ENCODE results near the gene CDH12.
A peak's percentile ranks its signal among the peaks of the same experiment; 100 is the strongest.

CDH12 gene

GRCh38 chr5:21765406-21765805, 1087.7 kb downstream of the CDH12 start:
- H3K4me3 ChIP-seq (ENCODE audit: control insufficient read depth, low read depth, low read length): no peak overlapping the region
- TF ChIP-seq, protein P1, sequence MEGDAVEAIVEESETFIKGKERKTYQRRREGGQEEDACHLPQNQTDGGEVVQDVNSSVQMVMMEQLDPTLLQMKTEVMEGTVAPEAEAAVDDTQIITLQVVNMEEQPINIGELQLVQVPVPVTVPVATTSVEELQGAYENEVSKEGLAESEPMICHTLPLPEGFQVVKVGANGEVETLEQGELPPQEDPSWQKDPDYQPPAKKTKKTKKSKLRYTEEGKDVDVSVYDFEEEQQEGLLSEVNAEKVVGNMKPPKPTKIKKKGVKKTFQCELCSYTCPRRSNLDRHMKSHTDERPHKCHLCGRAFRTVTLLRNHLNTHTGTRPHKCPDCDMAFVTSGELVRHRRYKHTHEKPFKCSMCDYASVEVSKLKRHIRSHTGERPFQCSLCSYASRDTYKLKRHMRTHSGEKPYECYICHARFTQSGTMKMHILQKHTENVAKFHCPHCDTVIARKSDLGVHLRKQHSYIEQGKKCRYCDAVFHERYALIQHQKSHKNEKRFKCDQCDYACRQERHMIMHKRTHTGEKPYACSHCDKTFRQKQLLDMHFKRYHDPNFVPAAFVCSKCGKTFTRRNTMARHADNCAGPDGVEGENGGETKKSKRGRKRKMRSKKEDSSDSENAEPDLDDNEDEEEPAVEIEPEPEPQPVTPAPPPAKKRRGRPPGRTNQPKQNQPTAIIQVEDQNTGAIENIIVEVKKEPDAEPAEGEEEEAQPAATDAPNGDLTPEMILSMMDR (conservative IDR thresholded peaks at IDR 0.05; ENCODE audit: control insufficient read depth, insufficient read depth, low read depth, low read length): no peak
- no peak for DNase-seq (ENCODE audit: low read depth)

DNA sequence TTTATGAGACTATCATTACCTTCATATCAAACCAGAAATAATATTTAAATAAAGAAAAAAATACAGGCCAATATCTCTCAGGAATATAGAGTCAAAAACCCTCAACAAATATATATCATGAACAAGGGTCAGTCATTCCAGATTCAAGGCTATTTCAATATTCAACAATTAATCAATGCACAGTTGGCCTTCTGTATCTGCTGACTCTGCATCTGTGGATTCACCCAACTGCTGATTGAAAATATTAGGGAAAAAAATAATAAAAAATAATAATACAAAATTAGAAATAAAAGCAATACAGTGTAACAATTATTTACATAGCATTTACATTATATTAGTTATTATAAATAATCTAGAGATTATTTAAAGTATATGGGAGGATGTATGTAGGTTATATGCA, 1114.0 kb downstream of the CDH12 start:
- DNase-seq (ENCODE audit: low read depth): no peak
- no peak overlapping the region for H3K4me3 ChIP-seq (ENCODE audit: control insufficient read depth, low read depth, low read length)
- TF ChIP-seq, protein P1 (conservative IDR thresholded peaks at IDR 0.05; ENCODE audit: control insufficient read depth, insufficient read depth, low read depth, low read length): no peak

DNA sequence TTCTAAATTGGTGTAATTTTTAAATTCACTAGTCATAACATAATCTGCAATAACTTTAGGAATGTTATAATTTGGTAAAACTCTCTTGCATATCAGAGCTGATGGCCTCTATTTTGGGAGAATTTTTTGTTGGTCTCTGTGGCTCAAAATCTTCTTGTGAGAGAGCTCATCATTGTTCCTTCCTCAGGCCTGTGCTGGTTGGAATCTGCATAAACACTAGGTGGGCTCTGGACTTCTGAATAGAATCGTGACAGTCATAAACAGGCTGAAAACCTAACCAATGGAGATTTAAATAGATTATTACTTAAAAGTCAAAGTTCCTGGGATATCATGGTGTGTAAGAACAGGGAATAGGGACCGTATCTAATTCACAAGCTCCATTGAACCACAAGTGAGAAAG, 1129.6 kb downstream of the CDH12 start:
- no peak overlapping the region for H3K4me3 ChIP-seq (ENCODE audit: control insufficient read depth, low read depth, low read length)
- no peak for DNase-seq (ENCODE audit: low read depth)
- TF ChIP-seq, protein P1 (conservative IDR thresholded peaks at IDR 0.05; ENCODE audit: control insufficient read depth, insufficient read depth, low read depth, low read length): no peak

GRCh38 chr5:21711866-21712758, 1141.0 kb downstream of the CDH12 start:
- no peak overlapping the region for H3K4me3 ChIP-seq (ENCODE audit: control insufficient read depth, low read depth, low read length)
- TF ChIP-seq, protein P1 (conservative IDR thresholded peaks at IDR 0.05; ENCODE audit: control insufficient read depth, insufficient read depth, low read depth, low read length): no peak
- peak; percentile 36 for DNase-seq (ENCODE audit: low read depth)

- DNase-seq (ENCODE audit: low read depth): no peak
- TF ChIP-seq, protein P1 (conservative IDR thresholded peaks at IDR 0.05; ENCODE audit: control insufficient read depth, insufficient read depth, low read depth, low read length): no peak
- no peak overlapping the region for H3K4me3 ChIP-seq (ENCODE audit: control insufficient read depth, low read depth, low read length)
Observed at GRCh38 chr5:21709770-21710169, 1143.4 kb downstream of the CDH12 start.

DNA sequence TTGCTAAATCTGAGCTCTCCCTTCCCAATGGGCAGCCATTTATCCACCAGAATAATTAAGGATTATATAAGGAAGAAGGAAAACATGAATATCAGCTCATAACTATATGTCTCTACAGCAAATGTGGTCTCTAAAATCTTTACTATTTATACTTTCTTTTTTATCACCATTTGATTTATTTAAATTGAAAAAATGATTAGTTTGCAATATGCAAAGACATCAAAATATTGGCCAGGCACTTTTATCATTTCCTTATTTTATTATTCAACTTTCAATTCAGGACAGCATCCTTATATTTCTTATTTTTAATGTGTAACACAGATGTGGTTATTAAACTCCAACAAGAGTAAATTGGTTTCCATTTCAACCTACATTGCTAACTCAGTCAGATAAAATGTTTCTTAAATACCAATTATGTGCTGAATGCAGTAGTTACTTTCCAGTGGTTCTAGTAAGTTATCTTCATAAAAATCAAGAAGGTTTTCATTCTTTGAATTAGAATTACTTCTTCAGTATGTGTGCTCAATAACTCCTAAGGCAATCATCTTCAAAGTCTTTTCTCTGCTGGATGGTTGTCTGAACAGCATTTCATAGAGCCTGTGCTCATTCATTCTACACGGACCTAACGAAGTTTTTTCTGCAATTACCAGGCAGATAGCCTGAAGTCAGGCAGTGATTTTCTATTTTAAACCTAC, 1148.0 kb downstream of the CDH12 start:
- TF ChIP-seq, protein P1 (conservative IDR thresholded peaks at IDR 0.05; ENCODE audit: control insufficient read depth, insufficient read depth, low read depth, low read length): no peak
- no peak overlapping the region for H3K4me3 ChIP-seq (ENCODE audit: control insufficient read depth, low read depth, low read length)
- no peak for DNase-seq (ENCODE audit: low read depth)

Measured in fibroblast of mammary gland (primary cell).